8988T (cell line): ENCODE results near the gene CREB1.
A peak's percentile ranks its signal among the peaks of the same experiment; 100 is the strongest.
"Not testable (repeated sequence)": the region's sequence is repeated elsewhere in the genome, so short reads cannot be mapped to it uniquely, and the experiment has no call there.

Experiments
- DNase-seq: peaks from one replicate; pipeline ENCODE4 v3.0.0; 2011

The CREB1 gene

GRCh38 chr2:207529330-207530159 is at the start of gene CREB1:
CREB1 (plus strand) TSS chr2:207529962; CDS start chr2:207555636, 25,674 bp downstream.
- DNase-seq, result peak; percentile 97

GRCh38 chr2:207480521-207481040 is 49.2 kb upstream of the CREB1 start:
- DNase-seq, result no peak

DNA sequence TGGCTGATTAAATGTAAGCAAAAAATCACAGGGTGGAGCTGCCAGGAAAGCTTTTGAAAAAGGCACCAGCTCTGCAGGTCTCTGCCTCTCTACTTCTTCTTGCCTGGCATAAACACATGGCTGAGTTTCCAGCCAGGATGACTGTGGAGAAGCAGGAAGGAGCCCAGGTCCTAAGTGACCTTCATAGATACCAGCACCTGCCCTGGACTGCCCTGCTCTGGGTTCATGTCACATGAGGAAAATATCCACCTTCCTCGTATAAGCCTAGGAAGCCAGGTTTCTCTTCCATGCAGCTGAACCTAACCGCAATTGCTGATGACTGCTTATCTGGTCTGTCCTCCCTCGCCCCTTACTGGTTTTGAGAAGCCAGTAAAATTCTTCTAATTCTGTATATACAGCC is 47.8 kb upstream of the CREB1 start:
- no peak for DNase-seq

DNA sequence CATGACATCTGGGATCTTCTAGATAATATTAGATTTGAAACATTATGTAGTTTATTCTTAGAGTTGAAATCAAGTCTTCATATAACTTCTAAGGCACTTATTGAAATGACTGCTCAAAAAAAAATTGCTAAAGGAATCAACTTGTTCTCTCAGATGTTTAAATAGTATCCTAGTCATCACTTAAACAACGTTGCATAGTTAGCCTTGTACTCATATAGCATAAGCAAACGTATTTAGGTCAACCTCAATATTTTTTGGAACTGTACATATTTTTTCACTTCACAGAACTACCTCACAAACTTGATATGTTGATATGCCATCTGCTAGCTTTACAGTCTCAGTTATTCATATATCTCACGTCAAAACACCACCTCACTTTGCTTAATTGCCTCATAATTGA is 47.1 kb upstream of the CREB1 start:
- no peak for DNase-seq

DNA sequence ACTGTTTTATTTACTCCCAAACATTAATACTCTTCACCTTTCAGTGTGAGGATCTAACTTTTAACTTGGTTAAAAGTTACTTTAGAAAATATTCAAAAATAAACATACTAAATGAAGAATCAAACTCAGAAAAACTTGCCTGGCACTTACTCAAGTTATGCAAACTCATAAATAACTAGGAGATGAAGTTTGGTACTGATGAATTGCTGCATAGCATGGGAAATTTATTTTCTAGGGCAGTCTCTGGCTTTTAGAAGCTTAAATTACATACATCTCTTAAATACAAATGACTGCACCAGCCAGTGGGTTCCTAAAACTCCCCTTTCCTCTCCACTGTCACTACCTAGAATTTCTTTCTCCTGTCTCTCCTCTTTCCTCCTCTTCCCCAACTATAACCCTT is 46.7 kb upstream of the CREB1 start:
- no peak for DNase-seq

- no peak for DNase-seq
Observed at GRCh38 chr2:207483477-207483876, 46.3 kb upstream of the CREB1 start.

DNA sequence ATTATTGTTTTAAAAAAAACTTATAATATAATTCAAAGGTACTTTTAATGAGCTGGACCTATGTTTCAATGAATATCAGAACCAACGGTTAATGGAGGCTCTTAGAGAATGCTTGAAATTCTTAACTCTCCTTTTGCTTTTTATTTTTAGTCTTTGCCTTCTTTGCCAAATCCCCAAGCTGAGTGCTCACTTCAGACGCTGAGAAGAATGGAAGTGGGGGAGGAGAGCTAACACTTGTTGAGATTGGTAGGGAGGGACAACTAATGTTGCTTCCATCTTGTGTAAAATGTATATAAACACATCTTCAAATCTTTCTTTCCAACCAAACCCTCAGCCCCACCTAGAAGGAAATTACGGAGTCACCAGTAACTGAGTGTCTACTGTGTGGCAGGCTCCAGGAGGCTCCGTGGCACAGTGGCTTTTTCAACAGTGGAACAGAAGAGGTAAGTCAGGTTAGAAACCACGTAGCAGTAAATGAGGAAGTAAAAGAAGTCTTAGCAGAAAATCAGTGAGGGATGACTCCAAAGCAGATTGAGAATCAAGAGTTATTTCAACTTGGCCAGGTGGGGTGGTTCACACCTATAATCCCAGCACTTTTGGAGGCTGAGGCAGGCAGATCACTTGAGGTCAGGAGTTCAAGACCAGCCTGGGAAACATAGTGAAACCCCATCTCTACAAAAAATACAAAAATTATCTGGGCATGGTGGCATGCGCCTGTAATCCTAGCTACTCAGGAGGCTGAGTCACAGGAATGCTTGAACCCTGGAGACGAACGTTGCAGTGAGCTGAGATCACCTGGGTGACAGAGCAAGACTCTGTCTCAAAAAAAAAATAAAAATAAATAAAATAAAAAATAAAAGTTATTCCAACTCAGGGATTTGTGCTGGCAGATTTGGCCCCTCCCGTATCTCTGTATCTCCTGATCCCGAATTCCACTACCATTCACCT is 45.0 kb upstream of the CREB1 start:
- no peak for DNase-seq

DNA sequence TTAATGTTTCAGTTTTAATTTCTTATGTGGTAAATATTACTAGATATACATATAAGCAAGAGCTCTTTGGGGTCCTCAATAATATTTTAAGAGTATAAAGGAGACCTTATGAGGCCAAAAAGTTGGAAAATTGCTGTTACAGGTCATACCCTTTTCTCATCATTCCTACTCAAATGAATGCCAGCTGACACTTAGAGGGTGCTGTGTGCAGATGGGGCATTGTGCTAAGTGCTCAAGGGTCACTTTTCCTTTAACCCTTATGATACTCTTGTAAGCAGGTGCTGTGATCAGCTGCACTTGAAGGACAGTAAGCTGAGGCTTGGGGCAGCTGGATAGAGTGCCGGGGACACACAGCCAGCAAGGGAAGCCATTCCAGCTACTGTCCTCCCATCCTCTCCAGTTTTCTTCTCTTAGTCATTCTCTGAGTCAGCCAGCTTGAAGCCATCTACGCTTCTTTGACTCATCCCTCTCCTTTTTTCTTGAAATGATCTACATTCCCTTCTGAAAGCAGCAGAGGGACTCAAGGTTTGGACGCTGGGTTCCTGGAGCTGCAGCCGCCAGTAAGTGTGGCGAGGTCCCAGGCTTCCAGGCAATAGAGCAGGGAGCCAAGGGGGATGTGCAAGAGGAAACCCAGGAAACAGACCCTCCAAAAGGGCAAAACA is 42.0 kb upstream of the CREB1 start:
- peak; percentile 51 for DNase-seq

DNA sequence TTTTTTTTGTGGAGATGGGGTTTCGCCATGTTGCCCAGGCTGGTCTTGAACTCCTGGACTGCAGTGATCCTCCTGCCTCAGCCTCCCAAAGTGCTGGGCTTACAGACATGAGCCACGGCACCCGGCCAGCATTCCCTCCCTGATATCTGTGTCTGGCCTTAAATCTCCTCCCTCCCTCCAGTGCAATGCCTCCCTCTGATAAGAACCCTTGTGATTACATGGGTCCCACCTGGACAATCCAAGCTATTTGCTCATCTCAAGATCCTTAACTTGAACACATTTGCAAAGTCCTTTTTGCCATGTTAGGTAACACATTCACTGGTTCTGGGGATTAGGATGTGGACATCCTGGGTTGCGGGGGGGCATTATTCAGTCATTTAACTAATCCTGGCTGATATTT is 40.5 kb upstream of the CREB1 start:
- DNase-seq, result no peak

- no peak for DNase-seq
Observed at GRCh38 chr2:207490441-207490840, 39.3 kb upstream of the CREB1 start.

DNA sequence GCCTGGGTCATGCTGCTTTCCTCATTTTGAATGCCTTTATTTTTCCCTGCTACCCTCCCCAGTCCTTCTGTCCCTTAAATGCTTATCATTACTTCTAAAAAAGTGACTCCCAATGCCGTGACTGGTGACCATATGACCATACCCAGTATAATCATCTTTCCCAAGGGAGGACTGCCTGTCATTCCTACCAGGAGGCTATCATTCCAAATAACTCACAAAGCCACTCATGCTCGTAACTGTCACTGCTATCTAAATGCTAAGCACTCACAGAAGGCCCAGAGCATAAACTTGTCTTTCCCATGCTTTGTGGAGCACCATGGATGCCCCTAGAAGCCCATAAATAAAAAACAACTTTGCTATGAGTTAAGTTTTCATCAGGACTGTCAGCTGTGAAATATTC is 38.7 kb upstream of the CREB1 start:
- DNase-seq, result no peak

- no peak for DNase-seq
Observed at GRCh38 chr2:207491956-207492355, 37.8 kb upstream of the CREB1 start.

- no peak for DNase-seq
Observed at GRCh38 chr2:207492461-207492860, 37.3 kb upstream of the CREB1 start.

- no peak for DNase-seq
Observed at GRCh38 chr2:207494137-207494536, 35.6 kb upstream of the CREB1 start.

DNA sequence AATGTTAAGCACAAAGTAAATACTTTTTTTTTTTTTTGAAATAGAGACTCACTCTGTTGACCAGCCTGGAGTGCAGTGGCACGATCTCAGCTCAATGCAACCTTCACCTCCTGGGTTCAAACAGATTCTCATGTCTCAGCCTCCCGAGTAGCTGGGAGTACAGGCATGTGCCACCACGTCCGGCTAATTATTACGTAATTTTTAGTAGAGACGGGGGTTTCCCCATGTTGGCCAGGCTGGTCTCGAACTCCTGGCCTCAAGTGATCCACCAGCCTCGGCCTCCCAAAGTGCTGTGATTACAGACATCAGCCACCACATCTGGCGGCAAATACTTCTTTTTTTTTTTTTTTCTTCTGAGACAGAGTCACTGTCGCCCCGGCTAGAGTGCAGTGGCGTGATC is 32.8 kb upstream of the CREB1 start:
- DNase-seq, result not testable (repeated sequence)

GRCh38 chr2:207497596-207497995 is 32.2 kb upstream of the CREB1 start:
- DNase-seq, result no peak

DNA sequence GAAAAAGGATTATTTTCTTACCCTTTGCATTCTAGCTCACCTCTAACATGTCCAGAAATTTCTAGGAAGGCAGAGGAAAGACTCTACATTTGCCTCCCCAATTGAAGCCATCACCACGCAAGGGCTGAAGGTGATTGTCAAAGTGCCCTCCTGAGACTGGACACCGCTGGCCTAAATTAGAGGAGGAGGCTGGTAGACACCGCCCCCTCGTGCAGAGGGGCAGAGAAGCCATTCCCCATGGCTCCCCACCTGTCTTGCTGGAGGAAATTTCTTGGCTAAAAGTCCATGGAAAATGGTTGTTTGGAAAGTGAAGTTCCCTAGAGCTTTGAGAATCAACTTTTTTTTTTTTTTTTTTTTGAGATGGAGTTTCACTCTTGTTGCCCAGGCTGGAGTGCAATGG is 31.3 kb upstream of the CREB1 start:
- no peak for DNase-seq

- no peak for DNase-seq
Observed at GRCh38 chr2:207499114-207499513, 30.6 kb upstream of the CREB1 start.

DNA sequence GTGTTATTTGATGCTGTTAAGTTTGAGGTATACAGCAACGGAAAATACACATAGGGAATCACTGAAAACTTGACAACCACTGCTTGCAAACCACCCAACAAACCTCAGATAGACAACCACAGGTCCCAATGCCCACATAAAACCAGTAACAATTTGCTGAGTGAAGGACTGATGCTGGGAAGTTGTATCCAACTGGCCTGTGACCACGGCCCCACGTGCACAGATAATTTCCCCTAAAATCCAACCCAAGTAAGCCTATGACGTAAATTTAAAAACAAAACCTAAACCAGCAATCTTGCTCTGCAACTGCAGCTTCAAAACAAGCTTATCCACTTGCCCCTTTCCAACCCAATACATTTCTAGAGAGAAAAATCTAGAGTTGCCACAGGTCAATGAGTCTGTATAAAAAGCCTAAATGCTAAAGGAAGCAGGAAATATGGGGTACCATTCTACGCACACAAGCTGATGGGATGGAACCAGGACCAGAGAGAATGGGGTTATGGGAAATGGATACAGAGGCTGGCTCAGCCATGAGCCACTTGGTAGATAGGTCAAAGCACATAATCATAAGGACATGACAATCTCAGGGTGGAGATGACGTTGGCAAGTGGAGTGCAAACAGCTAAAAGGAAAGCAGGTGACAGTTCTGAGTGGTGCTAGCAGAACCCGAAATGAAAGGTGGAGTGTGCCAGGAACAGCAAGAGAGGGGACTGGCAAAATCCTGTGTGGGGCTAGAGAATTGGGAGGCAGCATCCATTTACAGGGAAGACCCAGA is 27.8 kb upstream of the CREB1 start:
- no peak for DNase-seq

DNA sequence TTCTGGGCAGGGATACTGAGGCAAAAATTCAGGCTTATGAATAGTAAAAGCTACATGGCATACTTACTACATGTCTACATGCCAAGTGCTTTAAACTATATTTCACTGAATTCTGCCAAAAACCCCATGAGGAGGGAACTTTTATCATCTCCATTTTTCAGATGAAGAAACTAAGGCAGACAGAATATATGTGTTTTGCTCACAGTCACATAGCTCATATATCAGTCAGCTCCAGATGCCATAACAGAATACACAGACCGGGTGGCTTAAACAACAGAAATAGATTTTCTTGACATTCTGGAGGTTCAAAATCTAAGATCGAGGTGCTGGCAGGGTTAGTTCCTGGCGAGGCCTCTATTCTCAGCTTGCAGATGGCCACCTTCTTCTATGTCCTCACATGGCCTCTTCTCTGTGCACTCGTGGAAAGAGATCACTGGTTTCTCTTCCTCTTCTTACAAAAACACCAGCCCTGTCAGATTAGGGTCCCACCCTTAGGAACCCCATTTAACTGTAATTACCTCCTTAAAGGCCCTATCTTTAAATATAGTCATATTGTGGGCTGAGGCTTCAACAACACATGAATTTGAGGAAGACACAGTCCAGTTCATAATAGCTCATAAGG is 27.1 kb upstream of the CREB1 start:
- no peak for DNase-seq

- no peak for DNase-seq
Observed at GRCh38 chr2:207503234-207503633, 26.5 kb upstream of the CREB1 start.
